Osteocyte (in vitro differentiated cells): Measurements from ENCODE around the gene MAGEB1. TPM values are rescaled to one million over a fixed set of nuclear protein-coding genes. Genes with fewer than 3 reads are reported as not detected.

Experiments used
- DNase-seq: peaks from one replicate; pipeline ENCODE4 v3.0.0; 2021; ENCODE audit warnings: mixed read lengths; ENCODE audit not compliant: unreplicated experiment; ENCODE audit errors: extremely low spot score
- H3K27ac Mint-ChIP-seq: one replicate; pipeline ENCODE4 v1.8.0; 2021; ENCODE audit warnings: mild to moderate bottlenecking, mixed read lengths; ENCODE audit not compliant: unreplicated experiment
- H3K27me3 Mint-ChIP-seq: one replicate; pipeline ENCODE4 v1.8.0; 2021; ENCODE audit warnings: mixed read lengths; ENCODE audit not compliant: unreplicated experiment
- H3K36me3 Mint-ChIP-seq: one replicate; pipeline ENCODE4 v1.8.0; 2021; ENCODE audit warnings: mixed read lengths; ENCODE audit not compliant: unreplicated experiment
- H3K4me1 Mint-ChIP-seq: one replicate; pipeline ENCODE4 v1.8.0; 2021; ENCODE audit warnings: mixed read lengths; ENCODE audit not compliant: unreplicated experiment
- H3K4me3 Mint-ChIP-seq: one replicate; pipeline ENCODE4 v1.8.0; 2021; ENCODE audit warnings: mild to moderate bottlenecking, moderate library complexity, mixed read lengths; ENCODE audit not compliant: unreplicated experiment
- H3K9me3 Mint-ChIP-seq: one replicate; pipeline ENCODE4 v1.8.0; 2021; ENCODE audit warnings: mixed read lengths; ENCODE audit not compliant: unreplicated experiment
- total RNA-seq: library from RNA; stranded (reverse); gene quantifications from 2 replicates; pipeline ENCODE4 v1.2.1, GENCODE V29; 2021
- TF ChIP-seq, protein P1 (sequence below): fragments of 200-600 bp; sonication (generic); IDR thresholded peaks from 2 replicates; pipeline ENCODE4 v1.5.0; 2021; ENCODE audit warnings: antibody characterized with exemption, mild to moderate bottlenecking, moderate library complexity

MAGEB1 gene
- total RNA-seq, 1 donor from 2014 or later, result not detected

DNA sequence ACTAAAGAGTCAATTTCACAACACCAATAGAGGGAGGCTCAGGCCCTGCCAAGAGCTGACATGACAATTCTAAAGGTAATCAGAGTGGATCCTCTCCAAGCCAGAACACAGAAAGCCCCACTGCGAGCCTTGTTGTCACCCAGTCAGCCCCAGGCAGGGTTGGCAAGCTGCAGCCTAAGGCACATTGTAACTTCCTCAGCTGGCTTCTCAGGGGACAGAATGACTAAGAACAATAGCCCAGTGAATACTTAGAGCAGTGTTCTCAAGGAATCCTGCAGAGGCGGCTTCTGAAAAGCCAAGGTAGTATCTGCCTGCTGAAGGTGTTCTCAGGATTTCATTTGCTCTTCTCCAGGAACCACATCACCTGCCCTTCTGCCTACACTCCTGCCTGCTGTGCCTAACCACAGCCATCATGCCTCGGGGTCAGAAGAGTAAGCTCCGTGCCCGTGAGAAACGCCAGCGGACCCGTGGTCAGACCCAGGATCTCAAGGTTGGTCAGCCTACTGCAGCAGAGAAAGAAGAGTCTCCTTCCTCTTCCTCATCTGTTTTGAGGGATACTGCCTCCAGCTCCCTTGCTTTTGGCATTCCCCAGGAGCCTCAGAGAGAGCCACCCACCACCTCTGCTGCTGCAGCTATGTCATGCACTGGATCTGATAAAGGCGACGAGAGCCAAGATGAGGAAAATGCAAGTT, 5.1 kb upstream of the MAGEB1 start, which contains the start of gene MAGEB4:
Gene MAGEB4, plus strand, starts transcription at position 277 of the 692 bp plus-strand sequence. Its CDS starts 136 bp downstream, at position 413.
- Mint-ChIP-seq H3K27me3 (peaks cover 9% of the 10 kb centered on the region), H3K27ac (no peak within 1 kb of the TSS), H3K4me3 (no peak within 1 kb of the TSS), H3K9me3 (no peaks in the 10 kb centered on the region), H3K36me3 (no peaks in the 10 kb centered on the region), H3K4me1 (no peaks in the 10 kb centered on the region)
- DNase-seq, result peak; percentile 76
- TF ChIP-seq, protein P1, sequence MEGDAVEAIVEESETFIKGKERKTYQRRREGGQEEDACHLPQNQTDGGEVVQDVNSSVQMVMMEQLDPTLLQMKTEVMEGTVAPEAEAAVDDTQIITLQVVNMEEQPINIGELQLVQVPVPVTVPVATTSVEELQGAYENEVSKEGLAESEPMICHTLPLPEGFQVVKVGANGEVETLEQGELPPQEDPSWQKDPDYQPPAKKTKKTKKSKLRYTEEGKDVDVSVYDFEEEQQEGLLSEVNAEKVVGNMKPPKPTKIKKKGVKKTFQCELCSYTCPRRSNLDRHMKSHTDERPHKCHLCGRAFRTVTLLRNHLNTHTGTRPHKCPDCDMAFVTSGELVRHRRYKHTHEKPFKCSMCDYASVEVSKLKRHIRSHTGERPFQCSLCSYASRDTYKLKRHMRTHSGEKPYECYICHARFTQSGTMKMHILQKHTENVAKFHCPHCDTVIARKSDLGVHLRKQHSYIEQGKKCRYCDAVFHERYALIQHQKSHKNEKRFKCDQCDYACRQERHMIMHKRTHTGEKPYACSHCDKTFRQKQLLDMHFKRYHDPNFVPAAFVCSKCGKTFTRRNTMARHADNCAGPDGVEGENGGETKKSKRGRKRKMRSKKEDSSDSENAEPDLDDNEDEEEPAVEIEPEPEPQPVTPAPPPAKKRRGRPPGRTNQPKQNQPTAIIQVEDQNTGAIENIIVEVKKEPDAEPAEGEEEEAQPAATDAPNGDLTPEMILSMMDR, result no peak

DNA sequence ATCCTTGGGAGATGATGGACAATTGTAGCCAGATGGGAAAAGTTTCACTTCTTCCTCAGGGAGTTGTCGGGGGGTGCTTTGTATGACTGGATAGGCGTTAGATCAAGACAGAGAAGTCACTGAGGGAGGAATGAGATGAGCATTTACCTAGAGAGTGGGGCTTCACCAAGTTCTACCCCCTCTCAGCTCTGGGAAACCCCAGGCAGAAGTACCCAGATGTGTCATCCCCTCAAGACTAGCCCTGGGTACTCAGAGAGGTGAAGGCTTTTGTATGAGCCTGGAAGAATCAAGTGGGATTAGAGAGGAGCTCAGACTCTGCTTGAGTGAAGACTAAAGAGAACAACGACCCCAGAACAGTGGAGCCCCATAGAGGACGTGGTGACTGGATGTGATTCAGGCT, 1.9 kb downstream of the MAGEB1 start:
- TF ChIP-seq, protein P1, result no peak
- H3K4me3 Mint-ChIP-seq, result no peak overlapping the region
- no peak overlapping the region for H3K27ac Mint-ChIP-seq
- no peaks in the 10 kb centered on the region for H3K36me3 Mint-ChIP-seq
- no peaks in the 10 kb centered on the region for H3K9me3 Mint-ChIP-seq
- no peaks in the 10 kb centered on the region for H3K4me1 Mint-ChIP-seq
- peaks cover 9% of the 10 kb centered on the region for H3K27me3 Mint-ChIP-seq
- DNase-seq, result no peak

DNA sequence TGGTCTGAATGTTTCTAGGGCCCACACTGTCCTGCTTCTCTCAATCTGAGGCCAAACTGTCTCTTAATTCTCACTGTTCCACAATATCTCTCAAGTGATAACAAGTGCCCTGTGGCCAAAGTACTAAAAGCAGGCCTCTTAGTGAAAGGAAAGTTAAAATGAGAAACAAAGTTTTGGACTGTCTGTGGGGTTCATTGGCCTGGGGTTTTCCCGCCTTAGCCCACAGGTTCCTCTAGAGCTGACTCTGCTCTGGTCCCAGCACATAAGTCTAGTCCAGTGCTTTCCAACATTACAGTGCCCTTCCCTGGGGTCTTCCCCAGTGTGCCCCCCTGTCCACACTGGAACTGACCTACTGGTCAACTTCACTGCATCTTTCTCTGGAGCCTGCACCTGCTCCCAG, 6.3 kb downstream of the MAGEB1 start:
- Mint-ChIP-seq H3K27ac (no peak overlapping the region), H3K4me1 (no peaks in the 10 kb centered on the region), H3K4me3 (no peak overlapping the region), H3K9me3 (peaks cover 8% of the 10 kb centered on the region), H3K27me3 (no peaks in the 10 kb centered on the region), H3K36me3 (no peaks in the 10 kb centered on the region)
- no peak for DNase-seq
- TF ChIP-seq, protein P1, result no peak

DNA sequence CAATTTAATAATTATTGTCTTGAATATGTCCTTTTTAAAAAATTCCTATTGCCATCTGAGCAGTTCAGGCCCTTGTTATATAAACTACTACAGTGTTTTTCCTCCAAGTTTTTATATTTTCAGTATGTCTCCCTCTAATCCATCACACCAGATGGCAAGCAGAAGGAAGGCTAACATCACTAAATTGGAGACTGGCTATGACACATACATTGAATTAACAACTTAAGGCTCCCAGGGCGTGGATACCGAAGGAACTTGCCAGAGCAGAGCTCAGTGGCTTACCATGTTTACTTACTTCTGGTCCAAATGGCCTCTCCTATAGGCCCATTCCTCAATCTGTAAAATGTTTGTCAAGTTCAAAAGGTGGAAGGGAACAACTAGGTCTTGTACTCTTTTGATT, 13.0 kb downstream of the MAGEB1 start:
- H3K4me1 Mint-ChIP-seq, result no peaks in the 10 kb centered on the region
- peaks cover 7% of the 10 kb centered on the region for H3K27me3 Mint-ChIP-seq
- no peak for DNase-seq
- TF ChIP-seq, protein P1, result no peak
- H3K27ac Mint-ChIP-seq, result no peak overlapping the region
- no peaks in the 10 kb centered on the region for H3K36me3 Mint-ChIP-seq
- no peak overlapping the region for H3K4me3 Mint-ChIP-seq
- H3K9me3 Mint-ChIP-seq, result peaks cover 8% of the 10 kb centered on the region

DNA sequence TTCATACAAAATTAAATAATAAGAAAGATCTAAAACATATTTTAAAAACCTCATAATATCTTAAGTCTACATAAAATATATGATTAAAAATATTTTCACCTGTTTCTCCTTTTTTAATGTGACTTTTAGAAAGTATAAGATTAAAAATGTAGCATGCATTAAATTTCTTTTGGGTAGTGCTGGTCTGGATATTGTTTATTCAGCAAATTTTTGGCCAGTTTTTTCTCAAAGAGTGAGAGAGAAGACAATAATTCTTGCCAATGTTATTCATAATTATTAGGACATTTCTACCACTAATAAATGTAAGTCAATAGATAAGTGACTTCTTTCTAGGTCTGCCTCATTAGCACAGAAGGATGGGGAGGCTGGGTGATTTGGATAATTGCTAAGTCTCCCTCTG, 14.1 kb downstream of the MAGEB1 start:
- H3K27me3 Mint-ChIP-seq, result peaks cover 13% of the 10 kb centered on the region
- no peaks in the 10 kb centered on the region for H3K36me3 Mint-ChIP-seq
- no peak overlapping the region for H3K27ac Mint-ChIP-seq
- TF ChIP-seq, protein P1, result no peak
- no peaks in the 10 kb centered on the region for H3K4me1 Mint-ChIP-seq
- no peak overlapping the region for H3K4me3 Mint-ChIP-seq
- no peak for DNase-seq
- peaks cover 2% of the 10 kb centered on the region for H3K9me3 Mint-ChIP-seq
